HS-5 (cell line): Measurements from ENCODE around the gene RYR3.

ENCODE experiments used
- DNase-seq: peaks from one replicate; pipeline ENCODE4 v3.0.0-alpha.2; 2012; ENCODE audit warnings: low read depth

Gene RYR3

DNA sequence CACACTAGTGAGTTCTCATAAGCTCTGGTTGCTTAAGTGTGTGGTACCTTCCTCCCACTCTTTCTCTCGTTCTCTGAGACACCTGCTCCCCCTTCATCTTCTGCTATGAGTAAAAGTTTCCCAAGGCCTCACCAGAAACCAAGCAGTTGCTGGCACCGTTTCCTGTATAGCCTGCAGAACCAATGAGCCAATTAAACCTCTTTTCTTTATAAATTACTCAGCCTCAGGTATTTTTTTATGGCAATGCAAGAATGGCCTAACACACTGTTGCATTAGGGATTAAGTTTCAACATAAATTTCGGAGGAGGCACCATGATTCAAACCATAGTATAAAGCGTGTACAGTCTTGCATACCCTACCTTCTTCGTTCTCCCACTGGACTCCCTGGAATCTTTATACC lies 405.3 kb downstream of the RYR3 start:
- no peak for DNase-seq

DNA sequence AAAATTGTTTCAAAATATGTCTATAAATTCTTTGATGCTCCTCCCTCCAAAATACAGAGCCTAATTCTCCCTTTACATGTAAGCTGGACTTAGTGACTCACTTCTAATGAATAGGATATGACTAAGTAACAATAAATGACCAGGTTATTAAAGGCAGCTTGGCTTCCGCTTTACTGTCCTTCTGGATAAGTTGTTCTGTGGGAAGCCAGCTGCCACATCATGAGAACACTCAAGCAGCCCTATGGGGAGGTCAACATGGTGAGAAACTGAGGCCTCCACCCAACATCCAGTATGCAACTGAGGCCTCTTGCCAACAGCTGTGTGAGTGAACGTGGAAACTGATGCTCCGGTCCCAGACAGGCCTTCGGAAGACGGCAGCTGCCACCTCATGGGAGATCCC lies 410.2 kb downstream of the RYR3 start:
- DNase-seq, result no peak

DNA sequence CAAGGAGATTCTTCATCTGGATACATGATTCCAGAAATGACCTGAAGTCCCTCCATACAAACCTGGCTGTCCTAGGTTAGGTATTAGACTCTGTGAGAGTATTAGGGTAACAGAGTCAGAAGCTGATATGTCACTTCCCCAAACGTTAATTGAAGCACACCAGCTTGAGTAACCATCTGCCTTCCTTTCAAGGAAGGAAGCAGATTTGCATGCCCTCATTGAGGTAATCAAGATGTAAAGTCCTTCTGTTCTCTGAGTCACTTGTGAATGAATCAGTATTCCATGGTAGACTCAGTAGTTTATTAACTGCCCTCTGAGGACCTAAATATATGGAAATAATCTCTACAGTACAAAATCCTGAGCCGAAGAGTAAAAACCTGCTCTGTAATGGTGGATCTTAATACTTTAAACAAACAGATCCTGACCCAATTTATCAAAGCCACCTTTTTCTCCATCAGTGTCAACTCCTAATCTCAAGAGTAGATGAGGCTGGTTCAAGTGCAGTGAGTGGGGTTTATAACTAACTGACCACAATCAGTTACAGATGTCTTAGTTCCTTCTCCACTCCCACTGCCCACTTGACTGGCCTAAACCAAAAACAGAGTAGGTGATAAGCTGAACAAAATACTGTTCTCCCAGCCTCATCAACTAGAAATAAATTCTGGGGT lies 411.4 kb downstream of the RYR3 start:
- DNase-seq, result no peak

DNA sequence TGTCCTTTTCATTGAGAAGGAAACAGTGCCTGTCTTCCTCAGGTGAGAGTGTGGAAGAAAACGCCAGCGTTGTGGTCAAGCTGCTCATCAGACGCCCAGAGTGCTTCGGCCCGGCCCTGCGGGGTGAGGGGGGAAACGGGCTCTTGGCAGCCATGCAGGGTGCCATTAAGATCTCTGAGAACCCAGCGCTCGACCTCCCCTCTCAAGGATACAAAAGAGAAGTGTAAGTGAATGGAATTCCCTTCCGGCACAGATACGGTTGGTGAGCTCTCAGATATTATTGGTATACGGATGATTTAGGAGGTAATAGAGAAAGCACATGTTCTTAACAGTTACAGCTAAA lies 411.9 kb downstream of the RYR3 start:
- DNase-seq, result no peak

DNA sequence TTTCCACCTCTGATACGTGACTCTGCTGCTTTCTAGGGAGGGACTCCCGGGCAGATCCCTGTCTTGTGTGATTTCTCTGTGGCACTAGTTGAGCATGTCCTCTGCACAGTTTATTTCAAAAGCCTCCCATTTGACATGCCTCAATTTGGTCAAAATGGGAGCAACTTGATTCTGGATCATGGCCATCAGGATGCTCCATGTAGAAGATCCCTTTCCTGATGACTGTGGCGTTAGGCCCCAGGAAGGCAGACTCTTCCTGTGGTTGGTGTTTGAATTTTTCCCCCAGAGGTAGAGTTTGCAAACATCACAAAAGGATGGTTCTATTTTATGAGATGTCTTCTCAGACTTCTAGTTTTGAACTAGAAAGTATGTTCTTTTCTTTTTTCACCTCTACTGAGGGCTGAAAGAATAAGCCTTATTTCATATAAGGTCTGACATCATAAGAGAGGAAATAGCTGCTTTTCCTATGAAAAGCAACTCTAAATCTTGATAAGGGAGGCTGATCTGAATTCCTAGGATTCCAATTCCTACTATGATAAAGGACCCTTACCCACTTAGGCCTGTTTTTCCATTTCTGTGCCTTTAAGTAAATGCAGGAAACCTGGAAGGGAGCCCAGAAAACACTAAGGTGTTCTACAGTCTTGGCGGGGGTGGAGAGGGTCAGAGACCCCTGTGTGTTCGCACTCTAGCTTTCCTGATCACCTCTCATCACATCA lies 413.7 kb downstream of the RYR3 start:
- no peak for DNase-seq

DNA sequence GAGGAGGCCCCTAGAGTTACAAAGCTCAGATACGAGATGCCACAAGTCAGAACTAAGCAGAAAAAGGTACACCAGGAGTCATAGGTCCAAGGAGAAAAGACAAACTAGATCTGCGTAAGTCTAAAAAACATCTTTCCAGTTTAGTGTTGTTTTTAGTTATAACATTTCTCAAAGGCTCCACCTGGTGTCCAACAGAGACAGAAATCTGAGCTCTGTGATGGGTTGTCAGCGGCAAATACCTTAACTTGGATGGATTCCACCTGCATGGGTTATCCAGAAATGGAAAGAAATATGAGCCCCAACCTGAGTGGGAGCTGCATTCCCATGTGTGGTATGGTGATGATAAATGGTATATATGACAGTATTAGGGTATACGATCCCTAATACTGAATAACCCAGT lies 418.9 kb downstream of the RYR3 start:
- no peak for DNase-seq

DNA sequence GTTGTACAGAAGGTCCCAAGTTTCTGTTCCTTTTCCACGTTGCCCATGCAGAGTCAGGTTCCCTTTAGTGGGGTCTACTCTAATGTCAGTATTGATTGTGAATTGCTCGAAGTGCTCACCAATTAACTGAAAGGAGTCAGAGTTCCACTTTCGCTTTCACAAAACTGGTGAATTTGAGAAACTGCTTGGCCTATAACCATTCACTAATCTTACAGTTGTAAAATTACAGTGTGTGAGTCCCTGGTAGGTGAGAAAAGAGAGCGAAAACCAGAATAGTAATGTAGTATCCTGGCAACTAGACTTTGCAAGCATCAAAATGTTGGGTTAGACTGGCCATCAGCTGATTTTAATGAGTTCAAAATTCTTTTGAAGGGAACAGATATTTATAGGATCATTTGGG lies 420.0 kb downstream of the RYR3 start:
- no peak for DNase-seq

DNA sequence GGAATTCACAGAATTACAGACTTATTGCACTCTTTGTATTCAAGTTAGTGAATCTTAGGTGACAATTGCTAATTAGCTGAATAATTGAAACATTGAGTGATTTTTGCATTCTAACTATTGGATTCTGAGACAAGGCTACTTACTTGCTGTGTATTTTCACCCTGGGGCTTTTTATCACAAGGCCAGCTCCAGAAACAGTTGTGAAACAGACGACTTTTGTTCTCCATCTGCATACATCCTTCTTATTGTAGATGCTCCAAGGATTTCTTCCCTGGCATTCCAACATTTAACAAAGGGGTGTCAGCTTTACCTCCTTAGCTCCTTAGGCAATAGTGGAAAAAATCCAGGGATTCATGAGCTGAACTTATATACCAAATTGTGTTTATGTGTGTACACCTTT lies 424.4 kb downstream of the RYR3 start:
- no peak for DNase-seq

DNA sequence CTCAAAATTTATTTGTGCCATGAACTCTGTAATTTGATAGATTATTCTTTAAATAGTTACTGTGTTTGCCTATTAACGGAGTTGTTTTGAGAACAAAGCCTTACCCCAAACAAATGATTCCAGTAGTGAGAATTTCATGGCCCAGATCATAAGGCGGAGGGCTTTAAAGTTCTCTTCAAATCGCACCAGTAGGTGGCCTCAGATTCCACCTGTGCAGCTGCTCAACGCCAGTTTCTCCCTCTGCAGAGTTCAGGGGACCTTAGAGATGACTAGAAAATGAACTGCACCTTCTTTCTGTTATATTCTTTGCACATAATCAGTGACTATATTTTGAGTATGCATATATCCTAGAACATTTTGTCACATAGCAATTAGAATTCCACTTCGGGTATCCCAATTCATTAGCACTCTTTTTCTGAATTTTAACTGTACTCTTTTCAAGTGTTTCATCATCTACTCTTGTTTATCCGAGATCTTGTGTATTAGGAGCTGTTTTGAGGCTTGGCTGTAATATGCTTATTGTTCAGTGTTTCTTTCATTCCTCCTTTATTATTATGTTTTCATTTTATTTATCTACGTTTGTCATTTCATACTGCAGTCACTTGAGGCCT lies 425.0 kb downstream of the RYR3 start:
- DNase-seq, result no peak

DNA sequence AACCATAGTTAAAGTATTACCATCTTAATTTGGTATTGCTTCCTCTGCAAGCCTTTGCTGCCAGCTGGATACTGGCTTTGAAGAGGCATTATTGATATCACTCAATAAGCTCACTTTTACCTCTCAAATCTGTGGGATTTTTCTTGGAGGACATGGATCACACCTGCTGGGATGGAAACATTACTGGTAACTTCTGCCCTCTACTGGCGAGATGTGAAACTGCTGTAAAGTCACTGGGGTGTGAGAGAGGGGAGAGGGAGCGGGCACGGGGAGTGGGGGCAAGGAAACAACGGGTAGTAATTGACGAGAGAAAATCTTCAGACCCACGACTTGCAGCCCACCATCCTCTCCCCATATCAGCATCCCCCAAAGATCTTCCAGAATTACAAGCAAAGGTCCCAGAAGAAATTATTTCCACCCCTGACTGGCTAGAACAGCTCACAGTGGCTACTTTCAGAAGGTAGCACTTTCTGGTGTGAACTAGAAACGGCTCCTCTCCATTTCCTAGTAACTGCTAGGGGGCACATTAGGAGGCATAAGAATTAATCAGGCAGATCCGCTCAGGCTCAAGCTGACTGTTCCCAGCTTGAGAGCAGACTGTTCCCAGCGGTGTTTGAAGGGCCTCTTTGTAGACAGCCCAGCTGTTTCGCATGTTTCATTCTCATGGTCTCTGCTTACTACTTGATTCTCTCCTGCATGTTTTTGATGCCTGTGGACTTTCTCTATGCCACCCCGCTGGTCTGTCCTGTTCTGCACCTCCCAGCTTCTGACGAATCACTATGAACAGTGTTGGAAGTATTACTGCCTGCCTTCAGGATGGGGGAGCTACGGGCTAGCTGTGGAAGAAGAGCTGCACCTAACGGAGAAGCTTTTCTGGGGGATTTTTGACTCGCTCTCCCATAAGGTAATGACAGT lies 427.2 kb downstream of the RYR3 start:
- DNase-seq, result no peak

DNA sequence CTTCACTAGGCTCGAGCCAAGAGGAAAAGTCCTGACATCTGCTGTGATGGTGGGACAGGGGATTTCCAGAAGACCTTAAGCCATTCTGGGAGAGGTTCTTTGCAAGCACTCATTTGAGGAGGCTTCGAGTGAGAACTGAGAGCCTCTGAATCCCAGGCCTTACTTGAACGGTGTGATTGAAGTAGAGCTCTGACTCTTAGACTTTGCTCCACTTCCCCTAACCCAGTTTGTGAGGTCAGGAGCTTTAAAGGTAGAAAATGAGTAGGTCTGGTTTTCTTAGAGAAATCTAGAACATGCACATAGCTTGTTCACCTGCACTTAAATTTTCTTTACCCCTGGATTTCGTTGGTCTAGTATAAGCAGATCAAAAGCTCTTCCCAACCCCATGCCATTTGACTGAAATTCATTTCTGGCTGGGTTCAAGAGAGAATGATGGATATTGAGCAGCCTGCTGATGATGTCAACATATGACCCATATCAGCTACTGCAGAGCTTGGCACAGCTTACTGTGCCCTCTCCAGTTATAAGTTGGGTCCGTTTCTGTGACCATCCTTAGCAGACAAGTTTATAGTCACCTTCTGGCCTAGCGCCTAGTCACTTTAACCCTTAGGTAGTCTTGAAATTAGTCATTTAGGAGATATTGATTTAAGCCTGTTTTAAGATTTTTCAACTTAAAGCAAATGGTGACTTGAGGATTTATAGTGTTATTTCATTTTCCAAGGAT lies 428.3 kb downstream of the RYR3 start:
- DNase-seq, result no peak

DNA sequence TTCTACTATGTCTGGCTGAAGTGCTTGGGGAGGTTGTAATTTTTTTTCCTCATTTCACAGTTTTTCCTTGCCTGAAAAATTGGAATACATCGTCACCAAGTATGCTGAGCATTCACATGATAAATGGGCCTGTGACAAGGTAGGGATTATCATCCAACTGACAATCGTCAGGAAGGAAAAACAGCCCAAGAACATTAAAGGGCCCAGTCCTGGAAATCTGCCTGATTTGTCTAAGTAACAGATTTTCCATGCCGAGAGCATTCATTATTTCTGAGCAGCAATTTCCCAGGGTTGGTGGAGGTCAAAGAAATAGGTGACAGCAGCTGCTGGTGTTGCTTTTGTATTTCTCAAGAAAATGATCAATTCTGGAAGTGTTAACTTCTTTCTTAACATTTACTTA lies 431.5 kb downstream of the RYR3 start:
- DNase-seq, result no peak

DNA sequence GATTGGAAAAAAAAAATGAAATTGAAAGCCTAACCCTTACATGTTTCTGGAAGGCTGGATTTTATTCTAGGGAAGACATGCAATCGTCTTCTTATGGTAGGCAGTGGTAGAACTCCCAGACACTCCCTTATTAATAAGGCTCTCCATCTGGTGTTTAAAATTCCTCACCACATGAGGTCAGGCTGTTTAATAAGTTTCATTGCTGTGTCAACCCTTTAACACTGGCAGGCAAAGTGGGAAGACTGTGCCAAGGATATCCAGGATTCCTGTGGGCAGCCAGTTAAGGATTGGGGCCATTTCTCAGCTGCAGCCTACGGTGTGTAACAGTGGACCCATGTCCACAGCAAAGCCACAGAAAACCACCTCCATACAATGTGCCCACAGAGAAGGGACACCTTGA lies 432.0 kb downstream of the RYR3 start:
- DNase-seq, result no peak

DNA sequence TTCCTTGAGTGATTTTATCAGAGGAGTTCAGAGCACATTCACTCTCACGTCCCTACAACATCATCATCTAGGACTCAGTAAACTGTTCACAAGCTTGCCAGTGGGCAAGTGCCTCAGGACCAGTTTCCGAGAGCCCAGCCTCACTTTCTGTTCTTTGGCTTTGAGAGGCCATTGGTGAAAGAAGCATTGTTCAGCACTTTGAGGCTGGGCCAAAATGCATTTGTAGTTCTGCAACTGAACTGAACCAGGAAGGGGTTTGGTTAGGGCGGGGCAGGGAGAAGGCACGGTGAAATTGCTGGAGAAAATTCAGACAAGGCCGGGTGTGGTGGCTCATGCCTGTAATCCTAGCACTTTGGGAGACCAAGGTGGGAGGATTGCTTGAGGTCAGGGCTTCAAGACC lies 435.4 kb downstream of the RYR3 start:
- no peak for DNase-seq

DNA sequence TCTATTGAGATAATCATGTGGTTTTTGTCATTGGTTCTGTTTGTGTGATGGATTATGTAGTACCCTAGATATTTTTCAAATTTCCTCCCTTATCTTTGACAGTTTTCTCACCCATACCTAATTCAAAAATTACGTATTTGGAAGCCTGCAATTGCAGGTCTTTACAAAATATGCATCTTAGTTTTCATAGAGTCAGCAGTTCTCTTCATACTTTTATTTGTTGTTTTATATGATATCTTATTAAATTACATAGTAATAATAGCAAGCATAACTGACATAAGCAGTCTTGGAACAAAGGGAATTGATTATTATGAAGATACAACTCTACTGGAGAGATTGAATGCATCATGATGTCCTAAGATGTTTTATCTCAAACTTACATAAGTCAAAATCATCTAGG lies 442.2 kb downstream of the RYR3 start:
- DNase-seq, result no peak

DNA sequence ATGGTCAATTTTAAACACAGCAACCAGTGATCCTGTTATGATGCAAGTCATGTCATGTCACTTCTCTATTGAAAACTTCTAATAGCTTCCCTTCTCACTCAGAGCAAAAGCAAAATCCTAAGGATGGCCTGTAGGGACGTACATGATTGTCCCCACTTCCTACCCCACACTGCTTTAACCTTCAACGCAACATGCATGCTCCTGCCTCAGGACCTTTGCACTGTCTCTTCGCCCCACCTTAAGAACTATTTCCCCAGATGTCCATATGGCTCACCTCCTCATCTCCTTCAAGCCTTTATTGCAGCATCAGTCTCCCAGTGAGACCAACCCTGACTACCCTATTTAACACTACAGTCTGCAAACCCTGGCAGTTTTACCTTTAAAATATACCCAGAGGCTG lies 443.5 kb downstream of the RYR3 start:
- no peak for DNase-seq

DNA sequence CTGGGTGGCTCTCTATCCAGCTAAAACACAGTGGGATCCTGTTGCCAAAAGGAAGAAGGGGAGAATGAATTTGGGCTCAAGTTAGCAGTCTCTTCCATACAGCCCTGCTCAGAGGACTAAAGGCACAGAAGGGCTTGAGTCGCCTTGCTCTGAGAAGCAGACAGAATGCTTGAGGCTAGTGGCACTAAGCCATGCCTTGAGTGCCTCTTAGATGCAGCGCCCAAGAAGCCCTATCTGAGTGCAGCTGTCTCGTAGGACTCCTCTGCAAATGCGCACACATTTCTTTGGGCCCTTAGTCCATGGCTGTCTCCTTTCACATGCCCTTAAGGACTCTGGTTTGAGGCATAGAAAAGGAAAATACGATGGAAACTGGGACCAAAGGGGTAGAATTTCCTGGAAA lies 446.2 kb downstream of the RYR3 start:
- no peak for DNase-seq

DNA sequence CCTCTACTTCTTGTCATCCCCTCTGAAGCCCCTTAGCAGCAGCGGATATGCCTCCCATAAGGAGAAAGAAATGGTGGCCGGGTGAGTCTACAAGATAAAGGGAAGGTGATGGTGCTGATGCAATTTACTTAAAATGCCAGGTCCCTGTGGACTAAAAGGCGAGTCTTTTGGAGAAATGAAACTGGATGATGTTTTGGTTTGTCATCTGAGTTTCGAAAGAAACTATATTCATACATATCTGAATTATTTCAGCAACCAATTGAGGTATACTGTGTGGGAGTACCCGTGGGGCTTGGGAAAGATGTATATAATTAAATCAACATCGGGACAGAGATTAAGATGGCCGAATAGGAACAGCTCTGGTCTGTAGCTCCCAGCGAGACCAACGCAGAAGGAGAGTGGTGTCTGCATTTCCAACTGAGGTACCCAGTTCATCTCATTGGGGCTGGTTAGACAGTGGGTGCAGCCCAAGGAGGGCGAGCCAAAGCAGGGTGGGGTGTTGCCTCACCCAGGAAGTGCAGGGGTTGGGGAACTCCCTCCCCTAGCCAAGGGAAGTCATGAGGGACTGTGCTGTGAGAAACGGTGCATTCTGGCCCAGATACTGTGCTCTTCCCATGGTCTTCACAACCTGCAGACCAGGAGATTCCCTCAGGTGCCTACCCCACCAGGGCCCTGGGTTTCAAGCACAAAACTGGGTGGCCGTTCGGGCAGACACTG lies 446.9 kb downstream of the RYR3 start:
- DNase-seq, result no peak

DNA sequence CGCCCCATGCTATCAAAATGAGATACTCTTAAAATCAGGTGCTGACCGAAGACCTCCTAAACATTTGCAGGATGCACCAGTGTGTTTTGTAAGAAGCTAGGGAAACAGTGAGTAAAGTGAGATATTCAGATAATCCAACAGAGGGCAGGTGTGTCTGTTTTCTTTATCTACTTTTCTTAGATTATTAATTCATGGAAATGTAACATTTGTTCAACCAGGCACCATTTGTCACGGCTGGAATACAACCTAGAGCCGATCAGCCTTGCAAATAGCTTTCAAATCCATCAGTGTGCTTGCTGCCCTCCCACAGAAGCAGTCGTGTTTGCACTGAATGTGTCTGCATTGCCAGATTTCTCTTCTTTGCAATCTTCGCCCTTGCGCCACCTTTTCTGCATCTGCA lies 455.6 kb downstream of the RYR3 start:
- DNase-seq, result no peak

DNA sequence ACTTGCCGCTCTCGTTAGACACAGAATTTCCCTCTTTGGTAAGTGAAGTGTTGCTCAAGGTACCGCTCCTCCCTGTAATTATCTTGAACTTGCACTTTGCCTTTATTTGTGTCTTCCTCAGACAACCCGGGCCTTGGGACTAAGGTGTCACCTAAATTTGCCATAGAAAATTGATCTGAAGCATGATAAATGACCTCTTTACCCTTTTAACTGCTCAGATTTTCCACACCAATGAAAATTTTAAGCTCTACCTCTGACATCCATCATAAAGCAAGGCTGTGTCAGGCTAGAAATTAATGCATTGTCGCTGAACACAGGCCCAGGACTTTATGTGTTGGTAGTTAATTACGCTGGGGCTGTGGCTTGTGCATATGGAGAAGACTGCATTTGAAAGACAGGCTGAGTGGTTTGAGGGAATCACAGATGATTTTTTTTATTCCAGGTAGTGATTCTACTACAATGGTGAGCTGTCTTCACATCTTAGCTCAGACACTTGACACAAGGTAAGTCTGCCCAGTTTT lies 458.0 kb downstream of the RYR3 start:
- no peak for DNase-seq

DNA sequence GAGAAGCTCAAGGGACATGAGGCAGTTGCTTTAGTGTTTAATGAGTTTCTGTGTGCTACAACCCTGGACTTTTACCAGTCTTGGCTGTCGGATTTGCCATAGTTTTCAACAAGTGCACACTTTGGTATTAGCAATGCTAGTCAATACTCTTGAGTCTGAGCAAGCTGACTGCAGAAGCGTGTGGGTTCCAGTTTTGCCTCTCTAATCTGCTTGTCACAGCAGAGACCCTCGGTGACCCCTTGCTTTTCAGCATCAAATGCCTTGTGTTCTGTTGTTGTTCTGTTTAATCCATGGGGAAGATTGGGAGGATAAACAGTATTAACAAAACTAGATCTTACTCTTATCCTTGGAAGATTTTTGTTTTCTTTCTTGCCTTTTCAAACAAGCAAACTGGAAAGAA lies 463.2 kb downstream of the RYR3 start:
- no peak for DNase-seq
